Kidney glomerular epithelial cell (primary cell): Measurements from ENCODE around the gene RPL35.

ENCODE experiments used
- DNase-seq: peaks from one replicate; lab custom pipeline; 2025; lab: John Stamatoyannopoulos, UW

The RPL35 gene

DNA sequence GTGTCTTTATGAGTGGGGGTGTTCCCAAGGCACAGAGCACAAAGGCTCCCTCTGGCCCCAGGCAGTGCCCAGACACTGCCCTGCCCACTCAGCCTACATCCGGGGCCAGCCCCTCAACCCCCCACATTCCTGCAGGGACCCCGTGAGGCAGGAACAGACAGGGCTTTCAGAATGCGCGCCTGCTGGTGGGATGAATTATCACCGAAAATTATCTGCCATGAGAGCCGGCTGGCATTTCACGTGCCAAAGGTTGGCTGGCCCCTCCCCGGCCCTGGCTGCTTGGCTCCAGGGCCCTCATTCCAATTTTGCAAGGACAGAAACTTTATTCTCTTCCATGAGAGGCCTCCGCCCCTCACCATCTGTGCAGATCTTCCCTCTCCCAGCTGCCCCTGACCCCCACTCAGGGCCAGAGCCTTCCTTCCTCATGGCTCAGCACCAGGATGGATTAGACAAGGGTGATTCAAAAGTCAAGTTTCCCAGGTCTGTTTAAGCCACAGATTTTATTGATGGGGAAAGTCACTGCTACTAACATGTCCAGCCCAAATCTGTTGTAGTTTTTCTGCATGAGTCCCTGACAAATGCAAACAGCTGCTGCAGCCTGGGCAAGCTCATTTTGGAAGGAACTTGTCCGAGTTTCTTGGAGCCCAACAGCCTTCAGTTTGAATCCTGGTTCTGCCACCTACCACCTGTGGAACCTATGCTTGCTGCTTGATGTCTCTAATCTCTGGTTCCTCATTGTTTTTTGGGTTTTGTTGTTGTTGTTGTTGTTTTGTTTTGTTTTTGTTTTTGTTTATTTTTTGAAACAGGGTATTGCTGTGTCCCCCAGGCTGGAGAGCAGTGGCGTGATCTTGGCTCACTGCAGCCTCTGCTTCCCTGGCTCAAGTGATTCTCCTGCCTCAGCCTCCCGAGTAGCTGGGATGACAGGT lies 40.8 kb downstream of the RPL35 start:
- DNase-seq, result no peak

DNA sequence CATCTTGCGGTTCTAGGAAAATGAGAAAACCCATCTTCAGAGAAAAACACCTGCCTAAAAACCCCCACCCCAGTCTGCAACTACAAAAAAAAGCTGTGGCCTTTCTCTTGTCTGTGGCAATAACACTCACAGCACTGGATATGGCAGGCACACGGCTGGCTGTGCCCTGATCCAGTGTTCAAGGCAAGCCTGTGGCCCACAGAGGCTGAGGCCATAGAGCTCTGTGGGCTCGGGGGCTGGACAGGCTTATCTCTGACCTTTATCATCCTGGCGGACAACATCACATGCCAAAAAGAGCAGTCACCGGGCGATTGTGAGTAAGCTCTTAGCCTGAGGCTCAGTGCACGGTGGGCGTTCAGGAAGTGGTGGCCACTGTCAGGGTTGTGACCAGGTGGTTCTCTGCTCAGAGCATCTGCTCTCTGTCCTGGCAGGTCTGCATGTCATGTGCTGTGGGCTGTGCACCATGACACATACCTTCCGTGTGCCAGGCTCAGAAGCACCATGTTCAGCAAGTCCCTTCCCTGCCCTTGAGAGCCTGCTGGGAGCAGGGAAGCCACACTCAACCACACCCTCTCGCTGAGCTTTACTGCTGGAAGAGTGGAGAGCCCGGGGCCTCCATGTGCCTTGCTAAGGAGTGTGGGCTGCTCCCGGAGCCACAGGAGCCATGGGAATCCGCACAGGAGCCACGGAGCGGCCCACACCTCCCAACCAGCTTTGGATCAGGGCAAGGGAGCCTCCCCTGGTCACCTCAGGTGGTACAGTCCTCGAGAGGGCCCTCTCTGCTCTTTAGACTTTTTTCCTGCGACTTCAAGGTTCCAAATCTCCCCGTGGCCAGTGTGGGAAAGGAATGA lies 43.1 kb downstream of the RPL35 start:
- DNase-seq, result no peak

DNA sequence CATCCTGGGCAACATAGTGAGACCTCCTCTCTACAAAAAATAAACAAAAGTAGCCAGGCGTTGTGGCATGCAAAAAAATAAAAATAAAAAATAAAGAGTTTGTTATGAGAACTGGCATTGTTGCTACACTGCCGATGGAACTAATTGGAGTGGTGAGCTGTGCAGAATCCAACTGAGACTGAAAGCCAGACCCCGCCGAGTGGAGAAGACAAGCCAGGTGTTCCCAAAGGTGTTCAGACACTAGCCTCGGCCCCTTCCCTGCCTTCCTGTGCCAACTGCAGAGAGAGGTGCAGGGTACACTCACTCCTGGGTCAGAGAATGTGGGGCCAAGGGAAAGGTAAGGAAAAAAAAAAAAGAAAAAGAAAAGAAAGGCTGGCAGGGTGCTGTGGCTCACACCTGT lies 46.2 kb downstream of the RPL35 start:
- DNase-seq, result no peak

DNA sequence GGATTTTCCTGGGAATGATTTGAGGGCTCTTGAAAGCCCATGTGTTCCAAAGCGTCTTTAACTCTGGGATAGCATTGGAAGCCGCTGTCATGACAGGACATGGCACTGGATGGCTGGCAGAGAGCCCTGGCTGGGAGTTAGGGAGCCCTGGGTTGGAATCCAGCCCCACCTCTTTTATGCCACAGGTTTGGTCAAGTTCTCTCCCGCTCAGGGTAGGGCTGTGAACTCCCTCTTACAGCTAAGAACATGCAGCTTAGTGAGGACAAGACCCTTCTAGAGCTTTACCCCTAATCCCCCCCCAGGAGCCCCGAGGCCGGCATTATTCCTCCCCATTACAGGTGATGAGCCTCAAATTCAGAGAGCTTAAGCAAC lies 47.6 kb downstream of the RPL35 start:
- DNase-seq, result no peak

DNA sequence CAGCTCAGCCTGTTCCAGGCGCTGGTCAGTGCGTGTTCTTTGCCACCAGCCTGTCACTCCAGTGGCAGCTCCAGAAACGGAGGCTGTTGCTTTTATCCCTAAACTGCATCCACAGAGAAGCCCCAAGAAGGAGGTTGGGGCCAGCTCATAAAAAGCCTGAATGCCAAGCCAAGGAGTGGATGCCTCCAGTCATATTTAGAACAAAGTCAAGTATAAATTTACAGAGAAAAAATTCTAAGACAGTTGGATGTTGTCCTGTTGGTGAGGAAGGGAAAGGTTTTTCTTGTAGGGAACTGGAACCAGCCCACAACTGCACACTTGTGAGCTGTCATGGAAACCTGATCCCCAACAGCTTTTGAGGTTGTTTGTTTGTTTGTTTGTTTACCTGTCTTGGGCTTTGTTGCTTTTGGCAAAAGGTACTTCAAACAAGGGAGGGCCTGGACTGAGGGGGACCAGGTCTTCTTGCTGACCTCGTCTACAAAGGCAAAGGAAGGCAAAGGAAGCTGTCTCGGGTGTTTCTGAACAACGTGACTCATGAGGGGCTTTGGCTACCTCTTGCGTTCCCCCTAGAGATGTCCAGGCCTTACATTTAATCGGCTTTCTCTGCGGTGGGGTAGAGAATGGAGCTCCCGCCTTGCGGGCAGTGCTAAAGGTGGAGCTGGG lies 48.1 kb downstream of the RPL35 start:
- DNase-seq, result no peak

DNA sequence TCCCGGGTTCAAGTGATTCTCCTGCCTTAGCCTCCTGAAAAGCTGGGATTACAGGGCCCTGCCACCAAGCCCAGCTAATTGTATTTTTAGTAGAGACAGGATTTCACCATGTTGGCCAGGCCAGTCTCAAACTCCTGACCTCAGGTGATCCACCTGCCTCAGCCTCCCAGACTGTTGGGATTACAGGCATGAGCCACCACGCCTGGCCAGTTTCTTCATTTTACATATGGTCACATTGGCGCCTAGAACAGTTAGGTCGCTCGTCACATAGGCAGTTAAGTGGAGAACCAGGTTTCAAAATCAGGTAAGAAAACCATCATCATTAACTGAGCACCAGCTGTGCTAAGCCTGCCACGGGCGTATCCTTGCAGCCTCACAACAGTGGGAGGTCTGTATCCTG lies 48.7 kb downstream of the RPL35 start:
- DNase-seq, result no peak

DNA sequence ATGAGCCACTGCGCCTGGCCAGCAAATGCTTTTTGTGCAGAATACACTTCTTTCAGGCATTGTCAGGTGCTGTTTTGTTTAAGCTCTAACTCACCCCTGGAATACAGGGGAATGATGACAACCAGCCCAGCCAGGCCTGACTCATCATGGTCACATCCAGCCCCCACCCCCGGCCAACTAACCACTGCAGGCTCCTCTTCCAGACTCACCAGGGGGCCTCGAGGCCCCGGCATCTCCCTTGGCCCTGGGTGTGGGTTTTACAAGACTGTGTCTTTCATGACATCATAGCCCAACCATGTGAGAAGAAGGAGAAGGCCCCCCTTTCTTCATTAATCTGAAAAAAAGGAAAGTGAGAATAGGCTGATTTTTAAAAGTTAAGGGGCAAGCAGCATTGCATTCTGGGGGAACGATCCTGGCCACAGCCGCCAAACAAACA lies 49.3 kb downstream of the RPL35 start:
- DNase-seq, result peak; percentile 89

DNA sequence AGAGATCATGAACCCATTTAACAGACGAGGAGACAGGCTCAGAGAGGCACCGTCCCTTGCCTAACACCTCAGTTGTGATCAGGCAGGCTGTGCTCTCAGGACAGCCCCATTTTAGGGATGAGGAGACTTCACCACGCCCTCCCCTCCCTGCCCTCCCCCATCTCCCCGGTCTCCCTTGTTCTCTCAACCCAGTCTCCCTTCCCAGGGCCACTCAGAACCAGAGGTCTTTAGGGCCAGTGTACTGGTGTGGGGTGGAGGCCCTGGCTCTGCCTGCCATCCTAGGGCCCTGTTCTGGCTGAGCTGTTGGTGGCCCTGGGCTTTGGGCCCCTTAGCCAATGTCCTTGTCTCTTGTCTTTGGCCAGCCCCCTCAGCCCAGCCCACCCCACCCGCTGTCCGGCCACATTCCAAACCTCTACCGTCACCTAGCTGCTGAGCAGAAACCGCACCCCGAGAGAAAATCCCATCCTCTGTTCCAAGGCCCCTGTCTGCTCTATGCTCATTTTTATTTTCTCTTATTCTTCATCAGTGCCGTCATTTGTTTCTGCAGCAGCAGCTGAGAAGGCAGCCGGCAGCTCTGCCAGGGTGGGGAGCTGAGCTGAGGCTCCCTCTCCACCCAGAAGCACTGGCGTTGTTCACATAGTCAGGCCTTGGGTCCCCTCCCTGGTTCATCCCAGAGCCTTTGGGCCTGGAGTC lies 50.9 kb downstream of the RPL35 start:
- DNase-seq, result peak; percentile 84

DNA sequence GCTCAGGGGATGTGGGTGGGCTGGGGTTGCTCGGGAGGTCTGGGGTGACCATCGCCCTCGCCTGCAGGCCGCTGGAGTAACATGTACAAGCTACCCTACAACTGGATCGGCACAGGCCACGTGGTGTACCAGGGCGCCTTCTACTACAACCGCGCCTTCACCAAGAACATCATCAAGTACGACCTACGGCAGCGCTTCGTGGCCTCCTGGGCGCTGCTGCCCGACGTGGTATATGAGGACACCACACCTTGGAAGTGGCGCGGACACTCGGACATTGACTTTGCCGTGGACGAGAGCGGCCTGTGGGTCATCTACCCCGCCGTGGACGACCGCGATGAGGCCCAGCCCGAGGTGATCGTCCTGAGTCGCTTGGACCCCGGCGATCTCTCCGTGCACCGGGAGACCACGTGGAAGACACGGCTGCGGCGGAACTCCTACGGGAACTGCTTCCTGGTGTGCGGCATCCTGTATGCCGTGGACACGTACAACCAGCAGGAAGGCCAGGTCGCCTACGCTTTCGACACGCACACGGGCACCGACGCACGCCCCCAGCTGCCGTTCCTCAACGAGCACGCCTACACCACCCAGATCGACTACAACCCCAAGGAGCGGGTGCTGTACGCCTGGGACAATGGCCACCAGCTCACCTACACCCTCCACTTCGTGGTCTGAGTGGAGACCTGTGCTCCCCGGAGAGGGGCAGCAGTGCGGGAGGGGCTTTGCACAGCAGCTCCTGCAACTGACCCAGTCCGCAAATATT lies 51.8 kb downstream of the RPL35 start:
- DNase-seq, result no peak

DNA sequence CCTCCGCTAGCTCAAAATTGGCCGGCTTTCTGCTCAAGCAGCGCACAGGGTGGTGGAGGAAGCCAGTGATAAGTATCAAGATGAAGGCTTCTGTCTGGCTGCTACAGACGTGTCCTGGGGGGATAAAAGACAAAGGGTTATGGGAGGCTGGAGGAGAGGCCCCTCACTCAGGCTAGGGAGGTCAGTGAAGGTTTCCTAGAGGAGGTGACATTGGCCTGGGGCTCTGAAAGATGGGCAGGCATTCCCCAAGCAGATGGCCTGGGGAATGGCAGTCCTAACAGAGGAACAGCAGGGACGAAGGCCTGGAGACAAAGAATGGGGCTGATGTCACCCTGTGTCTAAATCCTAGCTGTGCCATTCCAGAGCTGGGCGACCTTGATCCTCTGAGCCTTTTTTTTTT lies 52.5 kb downstream of the RPL35 start:
- no peak for DNase-seq

DNA sequence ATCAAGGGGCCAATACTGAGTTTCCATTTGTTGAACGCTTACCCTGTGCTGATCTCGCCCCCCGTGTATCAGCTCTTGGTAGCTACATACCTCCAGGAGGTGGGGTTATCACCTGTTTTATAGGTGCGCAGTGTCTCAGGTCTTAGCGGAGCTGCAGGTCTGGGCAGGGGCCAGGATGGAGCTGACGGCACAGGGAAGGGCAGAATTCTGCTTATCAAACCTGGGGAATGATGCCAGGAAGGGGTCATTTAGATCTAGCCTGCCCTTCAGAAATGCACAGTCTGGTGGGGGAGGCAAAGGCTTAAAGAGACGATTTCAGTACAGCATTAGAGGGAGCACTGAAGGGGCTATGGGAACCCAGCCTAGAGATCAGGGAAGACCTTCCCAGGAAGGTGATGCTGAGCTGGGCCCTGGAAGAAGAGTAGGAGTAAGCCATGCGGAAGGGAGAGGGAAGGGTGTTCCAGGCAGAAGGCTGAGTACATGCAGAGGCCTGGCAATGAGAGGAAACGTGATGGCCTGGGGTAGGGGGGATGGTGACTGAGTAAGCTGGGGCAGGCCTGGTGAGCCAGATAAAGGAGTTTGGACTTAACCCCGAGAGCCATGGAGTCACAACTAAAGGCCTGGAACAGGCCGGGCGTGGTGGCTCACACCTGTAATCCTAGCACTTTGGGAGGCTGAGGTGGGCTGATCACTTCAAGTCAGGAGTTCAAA lies 53.4 kb downstream of the RPL35 start:
- no peak for DNase-seq
